HepG2 (cell line): Measurements from ENCODE around the gene NRBP1. TPM values are rescaled to one million over a fixed set of nuclear protein-coding genes. Genes with fewer than 3 reads are reported as not detected.

ENCODE experiments used
- BCL6 ChIP-seq: IDR thresholded peaks from 2 replicates; pipeline ENCODE4 v1.6.1; 2016; ENCODE audit warnings: missing genetic modification reagents, missing compliant biosample characterization
- CREM ChIP-seq, 2 experiments: sonication (generic) in 1 of 2; formaldehyde crosslinking in 1 of 2; IDR thresholded peaks; 2 replicates each; pipeline versions ENCODE4 v1.4.0 to v1.6.1; 2016 to 2020; ENCODE audit warnings: antibody characterized with exemption in 1 of 2, mild to moderate bottlenecking in 1 of 2, missing genetic modification reagents in 1 of 2
- HNRNPK ChIP-seq: fragments of 200-400 bp; formaldehyde crosslinking; IDR thresholded peaks from 2 replicates; pipeline ENCODE4 v1.6.1; 2018; ENCODE audit warnings: low read length, low read depth, moderate library complexity, mild to moderate bottlenecking; ENCODE audit not compliant: poor library complexity, severe bottlenecking
- HOXD1 ChIP-seq: sonication (generic); formaldehyde crosslinking; IDR thresholded peaks from 2 replicates; pipeline ENCODE4 v1.5.0; 2020; ENCODE audit warnings: missing genetic modification reagents
- JARID2 ChIP-seq: sonication (generic); formaldehyde crosslinking; IDR thresholded peaks from 2 replicates; pipeline ENCODE4 v1.8.1; 2023; ENCODE audit warnings: missing genetic modification reagents, inconsistent platforms; ENCODE audit not compliant: insufficient replicate concordance
- KLF6 ChIP-seq: IDR thresholded peaks from 2 replicates; pipeline ENCODE4 v1.8.0; 2016; ENCODE audit warnings: missing biosample characterization, missing genetic modification reagents
- RBM22 ChIP-seq: fragments of 200-400 bp; formaldehyde crosslinking; optimal IDR thresholded peaks from 2 replicates; pipeline ENCODE3; 2017; ENCODE audit warnings: mild to moderate bottlenecking, low read length, moderate library complexity
- U2AF1 ChIP-seq: fragments of 200-400 bp; formaldehyde crosslinking; optimal IDR thresholded peaks from 2 replicates; pipeline ENCODE3; 2017; ENCODE audit warnings: mild to moderate bottlenecking, low read depth, low read length
- ZNF160 ChIP-seq: sonication (generic); formaldehyde crosslinking; IDR thresholded peaks from 2 replicates; pipeline ENCODE4 v1.8.0; 2022; ENCODE audit warnings: mild to moderate bottlenecking, inconsistent platforms, missing genetic modification reagents
- ZNF274 ChIP-seq: sonication (generic); formaldehyde crosslinking; IDR thresholded peaks from 2 replicates; pipeline ENCODE4 v1.5.1; 2020; ENCODE audit warnings: mild to moderate bottlenecking, missing genetic modification reagents
- ZNF746 ChIP-seq: sonication (generic); formaldehyde crosslinking; IDR thresholded peaks from 2 replicates; pipeline ENCODE4 v1.8.0; 2022; ENCODE audit warnings: mild to moderate bottlenecking, missing genetic modification reagents
- polyA plus RNA-seq, 8 experiments: library from polyadenylated mRNA; depleted of rRNA in 3 of 8; stranded (reverse) in 7 of 8; unstranded in 1 of 8; fragments of >200 nt; fragmentation: Illumina TruSeq in 4 of 8; extraction: Trizol in 4 of 8; gene quantifications; 2 replicates each; pipeline versions ENCODE4 v1.2.1 to v1.2.3, GENCODE V29; 2011 to 2016; ENCODE audit warnings: low read depth in 4 of 8, missing spikeins in 1 of 8, mixed read lengths in 1 of 8; ENCODE audit not compliant: insufficient read depth in 1 of 8
- total RNA-seq, 5 experiments: library from RNA; depleted of rRNA; stranded (reverse); fragments of >200 nt; fragmentation: Illumina TruSeq; extraction: Trizol; gene quantifications; 2 replicates each; pipeline ENCODE4 v1.2.3, GENCODE V29; 2016; ENCODE audit warnings: low read depth in 1 of 5
- TF ChIP-seq, protein P1 (sequence below): sonication (generic); formaldehyde crosslinking; IDR thresholded peaks from 2 replicates; pipeline ENCODE4 v1.4.0; 2020; ENCODE audit warnings: low read depth, mild to moderate bottlenecking, missing genetic modification reagents
- TF ChIP-seq, protein P2 (sequence below): sonication (generic); formaldehyde crosslinking; IDR thresholded peaks from 2 replicates; pipeline ENCODE4 v1.5.1; 2020; ENCODE audit warnings: missing genetic modification reagents, mild to moderate bottlenecking, borderline replicate concordance
- TF ChIP-seq, protein P3 (sequence below): sonication (generic); formaldehyde crosslinking; IDR thresholded peaks from 2 replicates; pipeline ENCODE4 v1.4.0; 2020; ENCODE audit warnings: missing genetic modification reagents, borderline replicate concordance
- TF ChIP-seq, protein P4 (sequence below), 2 experiments: sonication (generic) in 1 of 2; formaldehyde crosslinking in 1 of 2; IDR thresholded peaks; 2 replicates each; pipeline versions ENCODE4 v1.5.1 to v1.6.1; 2011 to 2020; ENCODE audit warnings: borderline replicate concordance in 1 of 2, low read depth in 1 of 2, low read length in 1 of 2, mild to moderate bottlenecking in 1 of 2, missing genetic modification reagents in 1 of 2, moderate library complexity in 1 of 2

Gene NRBP1
- total and polyA plus RNA-seq, 2 of the 13 experiments (the other 11 are each of a cell fraction or from before 2014, with no cell fraction given): 165 to 240 TPM

DNA sequence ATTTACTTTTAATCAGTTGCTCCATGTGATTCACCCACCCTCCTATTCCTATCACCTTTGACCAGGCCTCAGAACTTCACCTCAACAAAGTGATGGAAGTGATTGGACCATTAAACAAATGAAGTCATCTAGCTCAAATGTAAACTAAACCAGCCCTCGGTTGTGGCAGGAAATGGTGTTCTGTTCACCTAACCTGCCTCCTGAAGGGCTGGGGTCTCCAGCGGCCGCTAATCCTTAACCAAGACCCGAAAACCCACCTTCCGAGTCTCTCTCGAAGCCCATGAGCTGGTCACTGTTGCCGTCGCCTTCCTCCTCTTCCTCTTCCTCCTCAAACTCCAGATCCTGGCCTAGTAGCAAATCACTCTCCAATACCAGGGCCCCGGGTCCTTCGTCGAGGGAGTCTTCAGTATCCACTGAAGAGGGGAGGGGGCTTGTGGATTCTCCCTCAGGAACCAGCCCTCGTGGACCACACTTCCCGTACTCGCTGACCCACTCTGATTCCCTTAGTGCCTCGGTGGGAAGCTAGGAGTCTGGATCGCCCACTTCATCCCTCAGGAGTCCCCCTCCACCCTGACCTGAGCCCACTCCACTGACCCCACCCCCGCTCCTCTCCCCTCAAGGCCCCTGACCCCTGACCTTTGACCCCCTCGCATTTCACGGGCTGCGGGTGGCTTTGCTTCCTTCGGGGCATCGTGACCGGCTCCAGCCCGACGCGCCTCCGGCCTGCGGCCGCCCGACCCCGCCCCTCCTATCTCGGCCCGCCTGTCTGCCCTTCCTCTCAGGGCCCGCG, 48.4 kb upstream of the NRBP1 start (continued):
- no peak for TF ChIP-seq HOXD1
- no peak for TF ChIP-seq U2AF1
- TF ChIP-seq, protein P1, sequence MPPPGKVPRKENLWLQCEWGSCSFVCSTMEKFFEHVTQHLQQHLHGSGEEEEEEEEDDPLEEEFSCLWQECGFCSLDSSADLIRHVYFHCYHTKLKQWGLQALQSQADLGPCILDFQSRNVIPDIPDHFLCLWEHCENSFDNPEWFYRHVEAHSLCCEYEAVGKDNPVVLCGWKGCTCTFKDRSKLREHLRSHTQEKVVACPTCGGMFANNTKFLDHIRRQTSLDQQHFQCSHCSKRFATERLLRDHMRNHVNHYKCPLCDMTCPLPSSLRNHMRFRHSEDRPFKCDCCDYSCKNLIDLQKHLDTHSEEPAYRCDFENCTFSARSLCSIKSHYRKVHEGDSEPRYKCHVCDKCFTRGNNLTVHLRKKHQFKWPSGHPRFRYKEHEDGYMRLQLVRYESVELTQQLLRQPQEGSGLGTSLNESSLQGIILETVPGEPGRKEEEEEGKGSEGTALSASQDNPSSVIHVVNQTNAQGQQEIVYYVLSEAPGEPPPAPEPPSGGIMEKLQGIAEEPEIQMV (CRISPR knock-in tag): no peak
- peak; percentile 86 for TF ChIP-seq HNRNPK
- no peak; the same call in 1 of the 2 replicates for TF ChIP-seq ZNF746
- no peak for TF ChIP-seq BCL6
- peak; percentile 9; the same call in 1 of the 2 replicates for TF ChIP-seq CREM (IDR thresholded peaks at IDR 0.05)
- TF ChIP-seq CREM (CRISPR knock-in tag; IDR thresholded peaks at IDR 0.05): no peak
- TF ChIP-seq RBM22: no peak
- TF ChIP-seq ZNF160 (CRISPR knock-in tag): no peak
- no peak for TF ChIP-seq ZNF274 (CRISPR knock-in tag)
- TF ChIP-seq, protein P2, sequence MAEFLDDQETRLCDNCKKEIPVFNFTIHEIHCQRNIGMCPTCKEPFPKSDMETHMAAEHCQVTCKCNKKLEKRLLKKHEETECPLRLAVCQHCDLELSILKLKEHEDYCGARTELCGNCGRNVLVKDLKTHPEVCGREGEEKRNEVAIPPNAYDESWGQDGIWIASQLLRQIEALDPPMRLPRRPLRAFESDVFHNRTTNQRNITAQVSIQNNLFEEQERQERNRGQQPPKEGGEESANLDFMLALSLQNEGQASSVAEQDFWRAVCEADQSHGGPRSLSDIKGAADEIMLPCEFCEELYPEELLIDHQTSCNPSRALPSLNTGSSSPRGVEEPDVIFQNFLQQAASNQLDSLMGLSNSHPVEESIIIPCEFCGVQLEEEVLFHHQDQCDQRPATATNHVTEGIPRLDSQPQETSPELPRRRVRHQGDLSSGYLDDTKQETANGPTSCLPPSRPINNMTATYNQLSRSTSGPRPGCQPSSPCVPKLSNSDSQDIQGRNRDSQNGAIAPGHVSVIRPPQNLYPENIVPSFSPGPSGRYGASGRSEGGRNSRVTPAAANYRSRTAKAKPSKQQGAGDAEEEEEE: no peak
- no peak for TF ChIP-seq JARID2 (CRISPR knock-in tag)
- TF ChIP-seq, protein P3, sequence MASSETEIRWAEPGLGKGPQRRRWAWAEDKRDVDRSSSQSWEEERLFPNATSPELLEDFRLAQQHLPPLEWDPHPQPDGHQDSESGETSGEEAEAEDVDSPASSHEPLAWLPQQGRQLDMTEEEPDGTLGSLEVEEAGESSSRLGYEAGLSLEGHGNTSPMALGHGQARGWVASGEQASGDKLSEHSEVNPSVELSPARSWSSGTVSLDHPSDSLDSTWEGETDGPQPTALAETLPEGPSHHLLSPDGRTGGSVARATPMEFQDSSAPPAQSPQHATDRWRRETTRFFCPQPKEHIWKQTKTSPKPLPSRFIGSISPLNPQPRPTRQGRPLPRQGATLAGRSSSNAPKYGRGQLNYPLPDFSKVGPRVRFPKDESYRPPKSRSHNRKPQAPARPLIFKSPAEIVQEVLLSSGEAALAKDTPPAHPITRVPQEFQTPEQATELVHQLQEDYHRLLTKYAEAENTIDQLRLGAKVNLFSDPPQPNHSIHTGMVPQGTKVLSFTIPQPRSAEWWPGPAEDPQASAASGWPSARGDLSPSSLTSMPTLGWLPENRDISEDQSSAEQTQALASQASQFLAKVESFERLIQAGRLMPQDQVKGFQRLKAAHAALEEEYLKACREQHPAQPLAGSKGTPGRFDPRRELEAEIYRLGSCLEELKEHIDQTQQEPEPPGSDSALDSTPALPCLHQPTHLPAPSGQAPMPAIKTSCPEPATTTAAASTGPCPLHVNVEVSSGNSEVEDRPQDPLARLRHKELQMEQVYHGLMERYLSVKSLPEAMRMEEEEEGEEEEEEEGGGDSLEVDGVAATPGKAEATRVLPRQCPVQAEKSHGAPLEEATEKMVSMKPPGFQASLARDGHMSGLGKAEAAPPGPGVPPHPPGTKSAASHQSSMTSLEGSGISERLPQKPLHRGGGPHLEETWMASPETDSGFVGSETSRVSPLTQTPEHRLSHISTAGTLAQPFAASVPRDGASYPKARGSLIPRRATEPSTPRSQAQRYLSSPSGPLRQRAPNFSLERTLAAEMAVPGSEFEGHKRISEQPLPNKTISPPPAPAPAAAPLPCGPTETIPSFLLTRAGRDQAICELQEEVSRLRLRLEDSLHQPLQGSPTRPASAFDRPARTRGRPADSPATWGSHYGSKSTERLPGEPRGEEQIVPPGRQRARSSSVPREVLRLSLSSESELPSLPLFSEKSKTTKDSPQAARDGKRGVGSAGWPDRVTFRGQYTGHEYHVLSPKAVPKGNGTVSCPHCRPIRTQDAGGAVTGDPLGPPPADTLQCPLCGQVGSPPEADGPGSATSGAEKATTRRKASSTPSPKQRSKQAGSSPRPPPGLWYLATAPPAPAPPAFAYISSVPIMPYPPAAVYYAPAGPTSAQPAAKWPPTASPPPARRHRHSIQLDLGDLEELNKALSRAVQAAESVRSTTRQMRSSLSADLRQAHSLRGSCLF (CRISPR knock-in tag): no peak
- TF ChIP-seq, protein P4, sequence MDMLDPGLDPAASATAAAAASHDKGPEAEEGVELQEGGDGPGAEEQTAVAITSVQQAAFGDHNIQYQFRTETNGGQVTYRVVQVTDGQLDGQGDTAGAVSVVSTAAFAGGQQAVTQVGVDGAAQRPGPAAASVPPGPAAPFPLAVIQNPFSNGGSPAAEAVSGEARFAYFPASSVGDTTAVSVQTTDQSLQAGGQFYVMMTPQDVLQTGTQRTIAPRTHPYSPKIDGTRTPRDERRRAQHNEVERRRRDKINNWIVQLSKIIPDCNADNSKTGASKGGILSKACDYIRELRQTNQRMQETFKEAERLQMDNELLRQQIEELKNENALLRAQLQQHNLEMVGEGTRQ (IDR thresholded peaks at IDR 0.05; ENCODE audit: low read depth, low read length): no peak
- TF ChIP-seq, protein P4 (CRISPR knock-in tag; IDR thresholded peaks at IDR 0.05; ENCODE audit: borderline replicate concordance): no peak
- TF ChIP-seq KLF6 (CRISPR knock-in tag): peak; percentile 35; the same call in 1 of the 2 replicates
